ENCODE results near the gene RAC3.

RAC3 gene

GRCh38 chr17:82033359-82034085 is 2.0 kb downstream of the RAC3 start:
- H3K4me3 ChIP-seq (ENCODE audit: low read depth, low read length) = no peak overlapping the region
- TF ChIP-seq, protein P1, sequence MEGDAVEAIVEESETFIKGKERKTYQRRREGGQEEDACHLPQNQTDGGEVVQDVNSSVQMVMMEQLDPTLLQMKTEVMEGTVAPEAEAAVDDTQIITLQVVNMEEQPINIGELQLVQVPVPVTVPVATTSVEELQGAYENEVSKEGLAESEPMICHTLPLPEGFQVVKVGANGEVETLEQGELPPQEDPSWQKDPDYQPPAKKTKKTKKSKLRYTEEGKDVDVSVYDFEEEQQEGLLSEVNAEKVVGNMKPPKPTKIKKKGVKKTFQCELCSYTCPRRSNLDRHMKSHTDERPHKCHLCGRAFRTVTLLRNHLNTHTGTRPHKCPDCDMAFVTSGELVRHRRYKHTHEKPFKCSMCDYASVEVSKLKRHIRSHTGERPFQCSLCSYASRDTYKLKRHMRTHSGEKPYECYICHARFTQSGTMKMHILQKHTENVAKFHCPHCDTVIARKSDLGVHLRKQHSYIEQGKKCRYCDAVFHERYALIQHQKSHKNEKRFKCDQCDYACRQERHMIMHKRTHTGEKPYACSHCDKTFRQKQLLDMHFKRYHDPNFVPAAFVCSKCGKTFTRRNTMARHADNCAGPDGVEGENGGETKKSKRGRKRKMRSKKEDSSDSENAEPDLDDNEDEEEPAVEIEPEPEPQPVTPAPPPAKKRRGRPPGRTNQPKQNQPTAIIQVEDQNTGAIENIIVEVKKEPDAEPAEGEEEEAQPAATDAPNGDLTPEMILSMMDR (IDR thresholded peaks at IDR 0.05; ENCODE audit: borderline replicate concordance, insufficient read depth, low read depth, low read length) = no peak

DNA sequence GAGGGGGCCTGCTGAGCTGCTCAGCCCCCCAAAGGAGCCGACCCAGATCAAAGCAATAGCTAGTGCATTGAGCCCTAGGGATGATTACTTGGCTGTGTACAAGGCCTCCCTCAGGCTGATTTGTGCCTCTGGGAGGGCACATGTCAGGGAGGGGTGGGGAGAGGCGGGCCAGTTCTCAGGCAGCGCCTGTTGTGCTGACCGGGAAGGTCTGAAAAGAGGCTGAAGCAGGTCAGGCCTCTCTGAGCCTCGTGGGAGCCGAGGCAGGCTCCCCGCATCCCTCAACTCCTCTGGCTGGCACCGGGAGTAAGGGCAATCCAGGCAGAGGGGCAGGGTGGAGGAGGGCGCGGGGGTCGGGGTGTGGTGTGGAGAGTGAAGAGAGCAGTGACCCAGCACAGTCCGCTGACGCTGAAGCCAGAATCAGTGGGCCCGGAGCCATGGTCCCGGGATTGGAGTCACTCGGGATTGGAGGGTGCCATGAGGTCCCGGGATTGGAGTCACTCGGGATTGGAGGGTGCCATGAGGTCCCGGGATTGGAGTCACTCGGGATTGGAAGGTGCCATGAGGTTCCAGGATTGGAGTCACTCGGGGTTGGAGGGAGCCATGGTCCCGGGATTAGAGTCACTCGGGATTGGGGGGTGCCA is 3.0 kb downstream of the RAC3 start:
- TF ChIP-seq, protein P1 (IDR thresholded peaks at IDR 0.05; ENCODE audit: borderline replicate concordance, insufficient read depth, low read depth, low read length) = no peak
- no peak overlapping the region for H3K4me3 ChIP-seq (ENCODE audit: low read depth, low read length)

DNA sequence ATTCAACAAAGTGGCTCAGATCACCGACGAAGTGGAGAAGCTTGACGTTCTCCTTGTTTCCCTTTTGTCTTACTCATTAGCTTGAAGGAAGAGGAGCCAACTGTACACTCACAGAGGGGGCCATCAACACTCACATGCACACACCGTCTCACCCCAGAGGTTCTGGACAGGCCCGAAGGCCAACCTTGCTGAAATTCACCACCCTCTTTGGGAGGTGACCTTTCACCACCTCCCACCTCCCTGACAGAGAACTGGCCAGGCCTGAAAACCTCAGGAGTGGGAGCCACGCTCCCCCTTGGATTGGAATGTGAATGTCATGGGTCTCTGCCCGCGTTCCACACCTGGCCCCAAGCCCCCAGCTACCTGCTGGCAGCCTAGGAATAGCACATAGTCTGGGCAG is 4.0 kb downstream of the RAC3 start:
- no peak overlapping the region for H3K4me3 ChIP-seq (ENCODE audit: low read depth, low read length)
- TF ChIP-seq, protein P1 (IDR thresholded peaks at IDR 0.05; ENCODE audit: borderline replicate concordance, insufficient read depth, low read depth, low read length) = no peak

DNA sequence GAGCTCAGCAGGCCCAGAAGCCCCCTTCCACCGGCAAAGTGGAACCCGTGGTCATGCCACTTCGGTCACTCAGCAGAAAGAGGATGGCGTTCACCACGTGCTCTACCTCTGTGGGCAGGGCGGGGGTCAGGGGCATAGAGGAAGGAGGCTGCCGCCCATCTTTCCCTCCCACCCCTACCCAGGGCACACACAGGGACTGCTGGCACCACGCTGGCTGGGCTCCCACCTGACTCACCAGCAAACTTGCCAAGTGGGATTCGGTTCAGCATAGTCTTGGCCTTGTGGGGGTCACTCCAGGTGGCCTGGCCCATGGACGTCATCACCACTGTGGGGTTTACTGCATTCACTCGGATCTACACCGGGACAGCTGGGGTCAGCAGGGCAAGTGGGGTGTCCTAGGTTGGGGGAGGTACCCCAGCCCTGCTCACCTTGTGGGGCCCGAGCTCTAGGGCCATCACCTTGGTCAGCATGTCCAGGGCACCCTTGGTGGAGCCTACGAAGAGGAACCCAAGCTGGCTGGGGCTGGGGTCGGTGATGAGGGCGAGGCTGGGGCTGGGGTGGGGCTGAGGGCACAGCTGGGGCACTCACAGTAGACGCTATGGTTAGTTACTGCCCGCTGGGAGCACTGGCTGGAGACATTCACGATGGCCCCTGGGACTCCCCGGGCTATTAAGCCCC is 4.6 kb downstream of the RAC3 start:
- H3K4me3 ChIP-seq (ENCODE audit: low read depth, low read length) = peak overlapping the region; percentile 72
- TF ChIP-seq, protein P1 (IDR thresholded peaks at IDR 0.05; ENCODE audit: borderline replicate concordance, insufficient read depth, low read depth, low read length) = no peak

GRCh38 chr17:82036634-82037091 is 5.2 kb downstream of the RAC3 start:
- peak overlapping the region; percentile 72 for H3K4me3 ChIP-seq (ENCODE audit: low read depth, low read length)
- TF ChIP-seq, protein P1 (IDR thresholded peaks at IDR 0.05; ENCODE audit: borderline replicate concordance, insufficient read depth, low read depth, low read length) = no peak

- peak within 1 kb of the TSS; percentile 72 for H3K4me3 ChIP-seq (ENCODE audit: low read depth, low read length)
- TF ChIP-seq, protein P1 (IDR thresholded peaks at IDR 0.05; ENCODE audit: borderline replicate concordance, insufficient read depth, low read depth, low read length) = peak; percentile 98
These were observed 5.8 kb downstream of the RAC3 start, which contains the start of gene DCXR for GRCh38 chr17:82037092-82037888. TSS of gene DCXR (minus strand) at chr17:82037697. CDS start at chr17:82037682, 15 bp downstream.

Data from GM12875 (cell line).